Lower leg skin (tissue), 4 donors: Measurements from ENCODE around the gene FDPS. TPM values are rescaled to one million over a fixed set of nuclear protein-coding genes. Genes with fewer than 3 reads are reported as not detected.
A peak's percentile ranks its signal among the peaks of the same experiment; 100 is the strongest.

Experiments used
- DNase-seq, 2 donors: peaks; one replicate each; pipeline ENCODE4 v3.0.0-alpha.2; 2019; ENCODE audit warnings: low spot score in 2 of 2
- H3K4me3 ChIP-seq: fragments of 200-600 bp; sonication (generic); 2 replicates; pipeline ENCODE4 v1.5.1; 2017; ENCODE audit warnings: mild to moderate bottlenecking, low read depth; ENCODE audit not compliant: poor library complexity, severe bottlenecking
- POLR2A ChIP-seq, 2 donors: fragments of 450-650 bp; IDR thresholded peaks; one replicate each; pipeline ENCODE4 v1.6.1; 2016 to 2017; ENCODE audit warnings: antibody characterized with exemption in 2 of 2, mild to moderate bottlenecking in 1 of 2, moderate library complexity in 1 of 2
- WGBS, 2 donors: methylation state at CpG; one replicate each; pipeline ENCODE4 v1.1.5; 2018; 5-methylcytosine and 5-hydroxymethylcytosine counted together
- intact Hi-C: fragments of 100-400 bp; cut with DNase I; formaldehyde crosslinking; loops from one replicate; pipeline ENCODE4 v1.15.0; 2023; ENCODE audit warnings: low total_unique reads
- total RNA-seq, 4 donors: library from RNA; depleted of rRNA; stranded (reverse); fragments of >200 nt; gene quantifications; one replicate each; pipeline ENCODE4 v1.1.0, GENCODE V29; 2016
- TF ChIP-seq, protein P1 (sequence below), 3 donors: fragments of 450-650 bp; IDR thresholded peaks; one replicate each; pipeline ENCODE4 v1.5.1; 2016; ENCODE audit warnings: antibody characterized with exemption in 3 of 3, mild to moderate bottlenecking in 3 of 3, moderate library complexity in 2 of 3

Gene FDPS
- total RNA-seq, 4 donors from 2014 or later = 98.5 to 185 (median 141) TPM

DNA sequence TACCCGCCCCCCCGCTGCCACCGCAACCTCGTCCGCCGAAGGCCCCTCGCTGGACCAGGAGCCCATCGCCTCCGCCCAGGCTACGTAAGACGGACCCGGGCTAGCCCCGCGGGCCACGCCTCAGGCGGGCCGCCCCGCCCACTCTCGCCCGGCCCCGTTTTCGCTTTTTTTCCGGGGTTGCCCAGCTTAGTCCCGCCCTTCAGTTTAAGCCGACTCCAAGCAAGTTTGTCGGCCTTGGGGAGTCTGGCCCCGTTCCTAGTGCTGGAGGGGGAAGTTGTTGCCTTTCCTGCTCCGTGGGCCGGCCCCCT, 15.0 kb downstream of the FDPS start:
- intact Hi-C loops = loop anchor here (5.0 kb wide), 2 partner anchors 46 to 71 kb away; partner anchors contain the start of gene HCN3
- TF ChIP-seq, protein P1, sequence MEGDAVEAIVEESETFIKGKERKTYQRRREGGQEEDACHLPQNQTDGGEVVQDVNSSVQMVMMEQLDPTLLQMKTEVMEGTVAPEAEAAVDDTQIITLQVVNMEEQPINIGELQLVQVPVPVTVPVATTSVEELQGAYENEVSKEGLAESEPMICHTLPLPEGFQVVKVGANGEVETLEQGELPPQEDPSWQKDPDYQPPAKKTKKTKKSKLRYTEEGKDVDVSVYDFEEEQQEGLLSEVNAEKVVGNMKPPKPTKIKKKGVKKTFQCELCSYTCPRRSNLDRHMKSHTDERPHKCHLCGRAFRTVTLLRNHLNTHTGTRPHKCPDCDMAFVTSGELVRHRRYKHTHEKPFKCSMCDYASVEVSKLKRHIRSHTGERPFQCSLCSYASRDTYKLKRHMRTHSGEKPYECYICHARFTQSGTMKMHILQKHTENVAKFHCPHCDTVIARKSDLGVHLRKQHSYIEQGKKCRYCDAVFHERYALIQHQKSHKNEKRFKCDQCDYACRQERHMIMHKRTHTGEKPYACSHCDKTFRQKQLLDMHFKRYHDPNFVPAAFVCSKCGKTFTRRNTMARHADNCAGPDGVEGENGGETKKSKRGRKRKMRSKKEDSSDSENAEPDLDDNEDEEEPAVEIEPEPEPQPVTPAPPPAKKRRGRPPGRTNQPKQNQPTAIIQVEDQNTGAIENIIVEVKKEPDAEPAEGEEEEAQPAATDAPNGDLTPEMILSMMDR (IDR thresholded peaks at IDR 0.05) = no peak
- TF ChIP-seq POLR2A (IDR thresholded peaks at IDR 0.05) = no peak
- H3K4me3 ChIP-seq = peak overlapping the region; percentile 60
- peak; percentile 90 to 97 for DNase-seq
- WGBS, 2 donors = 0 to 1% methylated on average over 21 to 23 of the region's 29 CpGs

DNA sequence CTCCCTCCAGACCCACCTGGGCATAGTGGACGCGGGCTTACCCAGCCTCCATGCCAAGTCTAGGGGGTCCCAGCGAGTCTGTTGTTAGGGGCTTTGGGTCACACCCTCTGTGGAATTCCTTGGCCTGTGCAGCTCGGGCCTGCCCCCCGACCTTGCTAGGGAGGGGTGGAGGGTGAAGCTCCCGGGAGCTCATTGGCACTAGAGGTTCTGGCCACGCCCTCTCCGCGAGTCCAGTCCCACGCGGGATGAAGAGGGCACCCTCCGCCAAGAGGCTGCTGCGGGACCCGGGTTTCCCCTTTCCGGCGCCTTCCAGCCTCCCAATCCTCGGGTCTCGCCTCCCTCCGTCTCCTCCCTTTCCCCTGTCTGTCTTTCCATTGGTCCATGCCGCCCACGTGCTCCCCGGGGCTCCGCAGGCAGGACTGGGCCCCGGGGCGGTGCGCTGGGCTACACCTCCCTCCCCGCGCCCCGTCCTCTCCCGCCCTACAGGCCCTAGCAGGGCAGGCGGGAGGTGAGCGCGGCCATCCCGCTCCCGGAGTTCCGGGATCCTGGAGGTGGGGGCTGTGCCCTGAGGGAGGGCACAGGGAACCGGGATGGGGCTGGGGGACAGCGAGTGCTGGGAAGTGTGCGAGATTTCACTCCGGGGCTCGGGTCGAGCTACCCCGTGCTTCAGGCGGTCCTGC, 15.5 kb downstream of the FDPS start:
- intact Hi-C loops = loop anchor here (5.0 kb wide), 2 partner anchors 47 to 72 kb away; partner anchors contain the start of gene HCN3

DNA sequence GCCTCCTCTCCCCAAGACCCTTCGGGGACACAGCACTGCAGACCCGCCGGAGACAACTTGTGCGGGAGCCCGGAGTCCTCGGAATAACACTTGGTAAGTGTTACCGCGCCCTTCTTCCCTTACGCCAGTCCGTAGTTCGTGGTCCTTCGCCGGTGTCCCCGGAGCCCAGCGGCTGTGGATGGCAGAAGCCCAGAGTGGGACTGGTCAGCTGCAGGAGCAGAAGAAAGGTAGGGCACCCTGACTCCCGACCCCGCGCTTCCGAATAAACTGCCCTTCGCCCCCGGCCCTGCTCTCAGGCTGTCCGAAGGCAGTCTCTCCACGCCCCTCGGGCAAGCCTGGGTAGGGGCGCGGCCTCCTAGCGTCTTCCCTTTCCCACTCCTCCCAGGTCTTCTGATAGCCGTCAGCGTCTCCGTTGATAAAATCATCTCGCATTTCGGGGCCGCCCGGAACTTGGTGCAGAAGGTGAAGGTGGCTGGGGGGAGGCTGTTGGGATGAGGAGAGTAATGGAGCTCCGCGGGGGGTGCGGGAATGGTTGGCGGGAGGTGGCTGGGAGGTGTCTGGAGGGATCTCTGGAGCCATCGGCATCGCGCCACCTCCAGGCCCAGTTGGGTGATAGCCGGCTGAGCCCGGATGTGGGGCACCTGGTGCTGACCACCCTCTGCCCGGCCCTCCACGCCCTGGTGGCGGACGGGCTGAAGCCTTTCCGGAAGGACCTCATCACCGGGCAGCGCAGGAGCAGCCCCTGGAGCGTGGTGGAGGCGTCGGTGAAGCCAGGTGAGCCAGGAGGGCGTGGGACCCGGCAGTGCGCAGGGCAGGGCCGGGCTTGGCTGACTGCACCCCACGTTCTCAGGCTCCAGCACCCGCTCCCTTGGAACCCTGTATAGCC, 16.3 kb downstream of the FDPS start:
- intact Hi-C loops = loop anchor here (5.0 kb wide), 2 partner anchors 48 to 73 kb away; partner anchors contain the start of gene HCN3
- H3K4me3 ChIP-seq = peak overlapping the region; percentile 60
- TF ChIP-seq POLR2A (IDR thresholded peaks at IDR 0.05) = no peak
- TF ChIP-seq, protein P1 (IDR thresholded peaks at IDR 0.05) = no peak
- 3 to 14% methylated on average over 51 to 52 of the region's 59 CpGs for WGBS, 2 donors
- DNase-seq = peak; percentile 44 to 92

More for the DNA sequence above, 15.5 kb downstream of the FDPS start:
- DNase-seq = peak; percentile 95 to 99
- TF ChIP-seq, protein P1 (IDR thresholded peaks at IDR 0.05) = no peak
- no peak for TF ChIP-seq POLR2A (IDR thresholded peaks at IDR 0.05)
- peak overlapping the region; percentile 60 for H3K4me3 ChIP-seq
- WGBS, 2 donors = 0 to 1% methylated on average over 31 to 43 of the region's 44 CpGs

DNA sequence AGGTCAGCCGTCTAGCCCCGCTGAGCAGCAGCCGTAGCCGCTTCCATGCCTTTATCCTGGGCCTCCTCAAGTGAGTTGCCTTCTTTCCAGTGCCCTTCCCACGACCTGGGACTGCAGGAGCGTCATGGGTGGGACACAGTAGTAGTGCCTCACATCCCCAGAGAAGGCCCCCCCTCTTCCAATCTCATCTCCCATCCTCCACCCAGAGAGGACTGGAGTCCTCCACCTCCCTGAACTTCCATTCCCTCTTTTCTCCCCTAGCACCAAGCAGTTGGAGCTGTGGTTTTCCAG, 16.9 kb downstream of the FDPS start:
- 33% methylated on average over 5 of the region's 6 CpGs; no CpG with 5 or more reads in 1 of the 2 donors for WGBS, 2 donors
- no peak for TF ChIP-seq POLR2A (IDR thresholded peaks at IDR 0.05)
- TF ChIP-seq, protein P1 (IDR thresholded peaks at IDR 0.05) = no peak
- H3K4me3 ChIP-seq = no peak overlapping the region
- intact Hi-C loops = no loop called here
- peak in 1 of 2 donors; percentile 84 for DNase-seq

DNA sequence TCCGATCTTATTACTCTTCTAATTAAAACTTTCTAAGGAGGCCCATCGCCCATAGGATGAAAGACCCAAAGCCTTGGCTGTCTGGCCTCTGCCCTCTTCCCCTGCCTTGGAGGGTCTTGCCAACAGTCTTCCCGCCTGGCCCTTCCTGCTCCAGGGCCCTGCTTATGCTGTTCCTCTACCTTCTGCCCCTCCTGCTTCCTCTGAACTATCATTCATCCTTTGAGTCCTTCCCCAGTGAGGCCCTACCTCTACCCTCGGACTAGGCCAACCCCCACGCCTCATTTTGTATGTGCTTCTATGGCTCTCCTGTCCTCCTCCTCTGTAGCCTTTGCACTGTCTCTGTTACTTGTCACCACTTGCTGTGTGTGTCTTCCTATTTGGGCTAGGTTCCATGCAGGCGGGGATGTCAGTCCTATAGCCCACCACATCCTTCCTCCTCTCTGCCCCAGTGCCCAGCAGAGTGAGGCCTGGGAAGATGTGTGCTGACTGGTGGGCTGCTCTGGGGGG, 17.4 kb downstream of the FDPS start:
- peak in 1 of 2 donors; percentile 79 for DNase-seq
- 82 to 84% methylated on average over 6 of the region's 6 CpGs for WGBS, 2 donors
- H3K4me3 ChIP-seq = no peak overlapping the region
- no peak for TF ChIP-seq POLR2A (IDR thresholded peaks at IDR 0.05)
- TF ChIP-seq, protein P1 (IDR thresholded peaks at IDR 0.05) = no peak
- intact Hi-C loops = no loop called here
